Measurements from ENCODE around the gene SCYL1.
"Not testable (repeated sequence)": the region's sequence is repeated elsewhere in the genome, so short reads cannot be mapped to it uniquely, and the experiment has no call there.

The SCYL1 gene

GRCh38 chr11:65553301-65554001 is 28.6 kb downstream of the SCYL1 start:
- DNase-seq (ENCODE audit: low read depth, low spot score), result no peak

GRCh38 chr11:65554057-65554818 is 29.4 kb downstream of the SCYL1 start:
- DNase-seq (ENCODE audit: low read depth, low spot score), result no peak

- DNase-seq (ENCODE audit: low read depth, low spot score), result no peak
These were observed 30.1 kb downstream of the SCYL1 start for GRCh38 chr11:65554842-65555430.

- DNase-seq (ENCODE audit: low read depth, low spot score), result no peak
These were observed 30.9 kb downstream of the SCYL1 start for GRCh38 chr11:65555693-65556231.

GRCh38 chr11:65556470-65557279 is 31.8 kb downstream of the SCYL1 start:
- no peak for DNase-seq (ENCODE audit: low read depth, low spot score)

GRCh38 chr11:65557280-65558001 is 32.6 kb downstream of the SCYL1 start:
- DNase-seq (ENCODE audit: low read depth, low spot score), result no peak

- no peak for DNase-seq (ENCODE audit: low read depth, low spot score)
These were observed 33.4 kb downstream of the SCYL1 start, which contains the start of gene LTBP3 for GRCh38 chr11:65558002-65558929. Gene LTBP3 (minus strand): TSS chr11:65558359. CDS start chr11:65557959, 400 bp downstream.

- DNase-seq (ENCODE audit: low read depth, low spot score), result no peak
These were observed 34.1 kb downstream of the SCYL1 start for GRCh38 chr11:65558930-65559509.

- no peak for DNase-seq (ENCODE audit: low read depth, low spot score)
These were observed 34.7 kb downstream of the SCYL1 start for GRCh38 chr11:65559535-65559934.

GRCh38 chr11:65559951-65560537 is 35.2 kb downstream of the SCYL1 start:
- no peak for DNase-seq (ENCODE audit: low read depth, low spot score)

GRCh38 chr11:65560555-65561418 is 35.9 kb downstream of the SCYL1 start:
- DNase-seq (ENCODE audit: low read depth, low spot score), result no peak

- DNase-seq (ENCODE audit: low read depth, low spot score), result no peak
These were observed 37.1 kb downstream of the SCYL1 start for GRCh38 chr11:65562020-65562419.

GRCh38 chr11:65562788-65563187 is 37.9 kb downstream of the SCYL1 start:
- DNase-seq (ENCODE audit: low read depth, low spot score), result no peak

- DNase-seq (ENCODE audit: low read depth, low spot score), result no peak
These were observed 38.7 kb downstream of the SCYL1 start for GRCh38 chr11:65563601-65564000.

- not testable (repeated sequence) for DNase-seq (ENCODE audit: low read depth, low spot score)
These were observed 40.1 kb downstream of the SCYL1 start for GRCh38 chr11:65564879-65565559.

- DNase-seq (ENCODE audit: low read depth, low spot score), result no peak
These were observed 41.0 kb downstream of the SCYL1 start for GRCh38 chr11:65565624-65566453.
